A549 (cell line): ENCODE measurements around the gene NPBWR2. TPM values are rescaled to one million over a fixed set of nuclear protein-coding genes. Genes with fewer than 3 reads are reported as not detected.
A peak's percentile ranks its signal among the peaks of the same experiment; 100 is the strongest.
"Not testable (repeated sequence)": the region's sequence is repeated elsewhere in the genome, so short reads cannot be mapped to it uniquely, and the experiment has no call there.

Experiments
- ATAC-seq, 2 experiments: fragments of 200-7000 bp in 1 of 2; fragments of >200 bp in 1 of 2; cut with Nextera tagmentation in 1 of 2; cut with Tn5 transposase in 1 of 2; 3 replicates each; pipeline versions ENCODE4 v1.8.0 to v1.9.1; 2018 to 2020; ENCODE audit warnings: mild to moderate bottlenecking in 1 of 2, moderate library complexity in 1 of 2
- CTCF ChIA-PET: fragments of 300-600 bp; sonication (Branson Sonifier 250); formaldehyde crosslinking; extraction: SDS; loops from one replicate; lab custom pipeline; 2021; ENCODE audit warnings: antibody characterized with exemption, inconsistent platforms; lab: Yijun Ruan, JAX
- POLR2A ChIA-PET: fragments of 350-600 bp; formaldehyde crosslinking; extraction: SDS; loops from one replicate; lab custom pipeline; 2021; ENCODE audit warnings: antibody characterized with exemption, inconsistent platforms; lab: Yijun Ruan, JAX
- DNase-seq, 2 experiments: peaks; one replicate each; pipeline versions ENCODE4 v3.0.0 to v3.0.0-alpha.2; 2011 to 2016; ENCODE audit warnings: low read depth in 1 of 2, low spot score in 1 of 2
- FAIRE-seq: peaks from 2 replicates; lab custom pipeline; 2011; peaks lifted over from hg19 to GRCh38; lab: Jason Lieb, UNC
- H3K27ac ChIP-seq, 2 experiments: fragments of >200 bp; sonication (Bioruptor Twin); formaldehyde crosslinking; 3 replicates each; pipeline ENCODE4 v1.5.1; 2016 to 2017
- H3K4me1 ChIP-seq: fragments of >200 bp; sonication (Bioruptor Twin); formaldehyde crosslinking; 3 replicates; pipeline ENCODE4 v1.6.1; 2016
- H3K4me2 ChIP-seq: fragments of >200 bp; sonication (Bioruptor Twin); formaldehyde crosslinking; 3 replicates; pipeline ENCODE4 v1.6.1; 2016
- H3K4me3 ChIP-seq: fragments of >200 bp; sonication (Bioruptor Twin); formaldehyde crosslinking; 3 replicates; pipeline ENCODE4 v1.5.1; 2016
- H3K9me3 ChIP-seq: fragments of >200 bp; sonication (Bioruptor Twin); formaldehyde crosslinking; 3 replicates; pipeline ENCODE4 v1.6.1; 2016
- BHLHE40 ChIP-seq: IDR thresholded peaks from 2 replicates; pipeline ENCODE4 v1.6.1; 2012; ENCODE audit warnings: low read depth, low read length, inconsistent platforms
- CBX2 ChIP-seq: fragments of 200-600 bp; sonication (generic); IDR thresholded peaks from 2 replicates; pipeline ENCODE4 v1.6.1; 2016; ENCODE audit warnings: low read depth, mild to moderate bottlenecking, borderline replicate concordance
- CBX8 ChIP-seq: fragments of 200-600 bp; sonication (generic); IDR thresholded peaks from 2 replicates; pipeline ENCODE4 v1.6.1; 2016
- EHMT2 ChIP-seq: fragments of 200-600 bp; sonication (generic); IDR thresholded peaks from 2 replicates; pipeline ENCODE4 v1.6.1; 2016; ENCODE audit warnings: antibody characterized with exemption, low read depth, mild to moderate bottlenecking, moderate library complexity
- EP300 ChIP-seq, 2 experiments: fragments of >200 bp; sonication (Bioruptor Twin); formaldehyde crosslinking; IDR thresholded peaks; 2 replicates in 1 of 2; 3 replicates in 1 of 2; pipeline ENCODE4 v1.6.1; 2016 to 2017
- FOXS1 ChIP-seq: fragments of 250-450 bp; sonication (Bioruptor Pico); IDR thresholded peaks from 2 replicates; pipeline ENCODE4 v1.5.0; 2020; ENCODE audit warnings: mild to moderate bottlenecking, moderate library complexity
- HMGXB4 ChIP-seq: fragments of 250-450 bp; sonication (Bioruptor Pico); IDR thresholded peaks from 2 replicates; pipeline ENCODE4 v1.5.0; 2021; ENCODE audit warnings: mild to moderate bottlenecking, moderate library complexity, borderline replicate concordance
- HOXB5 ChIP-seq: fragments of 250-450 bp; sonication (Bioruptor Pico); IDR thresholded peaks from 2 replicates; pipeline ENCODE4 v1.5.0; 2020; ENCODE audit warnings: mild to moderate bottlenecking, moderate library complexity
- JUNB ChIP-seq: fragments of >200 bp; sonication (Bioruptor Twin); formaldehyde crosslinking; IDR thresholded peaks from 2 replicates; pipeline ENCODE4 v1.6.1; 2016
- KDM1A ChIP-seq: fragments of 200-600 bp; sonication (generic); IDR thresholded peaks from 2 replicates; pipeline ENCODE4 v1.6.1; 2016; ENCODE audit warnings: low read depth, mild to moderate bottlenecking
- NPAS2 ChIP-seq: fragments of 250-450 bp; sonication (Bioruptor Pico); IDR thresholded peaks from 2 replicates; pipeline ENCODE4 v1.8.0; 2022; ENCODE audit warnings: mild to moderate bottlenecking, moderate library complexity, borderline replicate concordance
- PHF8 ChIP-seq: fragments of 200-600 bp; sonication (generic); IDR thresholded peaks from 2 replicates; pipeline ENCODE4 v1.6.1; 2016; ENCODE audit warnings: low read depth, mild to moderate bottlenecking, antibody characterized with exemption, moderate library complexity, borderline replicate concordance
- POLR2A ChIP-seq: IDR thresholded peaks from 2 replicates; pipeline ENCODE4 v1.6.1; 2012; ENCODE audit warnings: mild to moderate bottlenecking, low read length
- POLR2AphosphoS2 ChIP-seq: conservative IDR thresholded peaks from 2 replicates; pipeline ENCODE4 v1.6.1; 2012; ENCODE audit warnings: low read length, improper control_type of control experiment, inconsistent platforms
- RAD21 ChIP-seq, 2 experiments: fragments of >200 bp in 1 of 2; sonication (Bioruptor Twin) in 1 of 2; formaldehyde crosslinking in 1 of 2; IDR thresholded peaks in 1 of 2; conservative IDR thresholded peaks in 1 of 2; 2 replicates in 1 of 2; 3 replicates in 1 of 2; pipeline ENCODE4 v1.6.1; 2012 to 2018; ENCODE audit warnings: inconsistent platforms in 1 of 2
- RARB ChIP-seq: fragments of 250-450 bp; sonication (Bioruptor Pico); IDR thresholded peaks from 2 replicates; pipeline ENCODE4 v1.8.0; 2021; ENCODE audit warnings: mild to moderate bottlenecking, moderate library complexity
- TFCP2L1 ChIP-seq: fragments of 250-450 bp; sonication (Bioruptor Pico); IDR thresholded peaks from 2 replicates; pipeline ENCODE4 v1.5.0; 2021; ENCODE audit warnings: mild to moderate bottlenecking
- ZC3H11A ChIP-seq: fragments of 450-650 bp; IDR thresholded peaks from 2 replicates; pipeline ENCODE4 v1.6.1; 2014; ENCODE audit warnings: antibody characterized with exemption, mild to moderate bottlenecking
- ZFP36 ChIP-seq: fragments of 450-650 bp; IDR thresholded peaks from 2 replicates; pipeline ENCODE4 v1.6.1; 2014; ENCODE audit warnings: borderline replicate concordance; ENCODE audit not compliant: partially characterized antibody
- ZNF302 ChIP-seq: fragments of 250-450 bp; sonication (Bioruptor Pico); IDR thresholded peaks from 2 replicates; pipeline ENCODE4 v1.9.0; 2021; ENCODE audit warnings: inconsistent platforms, mild to moderate bottlenecking, moderate library complexity
- ZSCAN20 ChIP-seq: fragments of 250-450 bp; sonication (Bioruptor Pico); IDR thresholded peaks from 2 replicates; pipeline ENCODE4 v1.8.0; 2022; ENCODE audit warnings: mild to moderate bottlenecking, moderate library complexity
- WGBS: methylation state at CpG from one replicate; pipeline ENCODE4 v1.1.6; 2017; ENCODE audit errors: missing lambda C conversion rate; 5-methylcytosine and 5-hydroxymethylcytosine counted together
- polyA plus RNA-seq, 4 experiments: library from polyadenylated mRNA; depleted of rRNA in 3 of 4; stranded (reverse); fragments of >200 nt; fragmentation: RNase III in 1 of 4; extraction: RNeasy Plus Mini Kit Qiagen cat#74134 plus additional on column Dnase treatment in 1 of 4; gene quantifications; 2 replicates in 3 of 4; 3 replicates in 1 of 4; pipeline ENCODE4 v1.2.3, GENCODE V29; 2011 to 2017
- TF ChIP-seq, protein P1 (sequence below): IDR thresholded peaks from 2 replicates; pipeline ENCODE4 v1.6.1; 2012
- TF ChIP-seq, protein P2 (sequence below): fragments of >200 bp; sonication (Bioruptor Twin); formaldehyde crosslinking; IDR thresholded peaks from 2 replicates; pipeline ENCODE4 v1.6.1; 2016
- TF ChIP-seq, protein P3 (sequence below): fragments of 450-650 bp; IDR thresholded peaks from 2 replicates; pipeline ENCODE4 v1.6.1; 2014; ENCODE audit warnings: antibody characterized with exemption

Gene NPBWR2
- polyA plus RNA-seq, 2 of the 4 experiments (the other 2 are of a cell fraction), result not detected

- WGBS, result 49% methylated on average over 12 of the region's 12 CpGs
- ChIA-PET CTCF (interaction anchor here (0.8 to 5.8 kb wide), 25 partner anchors 12 to 1144 kb away, joined by 3 to 121 read pairs (median 9); partner anchors contain the start of genes LKAAEAR1, NPBWR2, OPRL1 and PRPF6), POLR2A (no interaction called here)
- FAIRE-seq (no peak), ATAC-seq (no peak), DNase-seq (no peak)
- Histone ChIP-seq H3K27ac (no peak overlapping the region), H3K4me2 (no peak overlapping the region), H3K9me3 (peaks cover 2% of the 10 kb centered on the region; the same call in 1 of the 3 replicates), H3K4me1 (no peaks in the 10 kb centered on the region), H3K4me3 (no peak overlapping the region)
- no peak for TF ChIP-seq FOXS1 (CRISPR knock-in tag)
- no peak for TF ChIP-seq ZNF302 (CRISPR knock-in tag)
- TF ChIP-seq ZFP36, result no peak
- TF ChIP-seq POLR2AphosphoS2, result no peak
Measured at GRCh38 chr20:64121586-64121985, 14.2 kb upstream of the NPBWR2 start.

GRCh38 chr20:64119681-64120341 lies 12.4 kb upstream of the NPBWR2 start:
- no peak overlapping the region for H3K27ac ChIP-seq
- WGBS, result 56% methylated on average over 10 of the region's 14 CpGs
- no peak for DNase-seq
- H3K9me3 ChIP-seq, result peaks cover 2% of the 10 kb centered on the region; the same call in 1 of the 3 replicates
- FAIRE-seq, result no peak
- ATAC-seq, result peak; percentile 16 to 39; a peak in 4 of 6 replicates
- H3K4me3 ChIP-seq, result no peak overlapping the region
- 0 out of 3 replicates have a peak overlapping the region, but pooled peaks have one; percentile 46 for H3K4me2 ChIP-seq
- CTCF ChIA-PET, result interaction anchor here (0.5 to 5.8 kb wide), 38 partner anchors 9 to 582 kb away, joined by 3 to 121 read pairs (median 6); partner anchors contain the start of genes LKAAEAR1, NPBWR2, OPRL1 and PRPF6
- POLR2A ChIA-PET, result no interaction called here
- TF ChIP-seq RAD21 (conservative IDR thresholded peaks at IDR 0.05 in 1 of 2, IDR thresholded peaks at IDR 0.05 in 1 of 2), result no peak
- no peak for TF ChIP-seq NPAS2 (CRISPR knock-in tag)
- TF ChIP-seq ZFP36, result peak; percentile 66
- no peak for TF ChIP-seq ZSCAN20 (CRISPR knock-in tag)
- 0 out of 2 replicates have a peak, but pooled peaks have one; percentile 61 for TF ChIP-seq KDM1A
- TF ChIP-seq, all 56 proteins: peak for 2
- no peaks in the 10 kb centered on the region for H3K4me1 ChIP-seq

GRCh38 chr20:64119301-64119680 lies 11.9 kb upstream of the NPBWR2 start:
- no peak for TF ChIP-seq POLR2A
- no peak for TF ChIP-seq CBX8
- TF ChIP-seq, protein P1, sequence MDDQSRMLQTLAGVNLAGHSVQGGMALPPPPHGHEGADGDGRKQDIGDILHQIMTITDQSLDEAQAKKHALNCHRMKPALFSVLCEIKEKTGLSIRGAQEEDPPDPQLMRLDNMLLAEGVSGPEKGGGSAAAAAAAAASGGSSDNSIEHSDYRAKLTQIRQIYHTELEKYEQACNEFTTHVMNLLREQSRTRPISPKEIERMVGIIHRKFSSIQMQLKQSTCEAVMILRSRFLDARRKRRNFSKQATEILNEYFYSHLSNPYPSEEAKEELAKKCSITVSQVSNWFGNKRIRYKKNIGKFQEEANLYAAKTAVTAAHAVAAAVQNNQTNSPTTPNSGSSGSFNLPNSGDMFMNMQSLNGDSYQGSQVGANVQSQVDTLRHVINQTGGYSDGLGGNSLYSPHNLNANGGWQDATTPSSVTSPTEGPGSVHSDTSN, result no peak
- TF ChIP-seq, protein P2, sequence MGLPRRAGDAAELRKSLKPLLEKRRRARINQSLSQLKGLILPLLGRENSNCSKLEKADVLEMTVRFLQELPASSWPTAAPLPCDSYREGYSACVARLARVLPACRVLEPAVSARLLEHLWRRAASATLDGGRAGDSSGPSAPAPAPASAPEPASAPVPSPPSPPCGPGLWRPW, result no peak
- TF ChIP-seq RARB (CRISPR knock-in tag), result no peak
- TF ChIP-seq EHMT2, result no peak
- no peak for TF ChIP-seq FOXS1 (CRISPR knock-in tag)
- TF ChIP-seq CBX2, result no peak
- TF ChIP-seq TFCP2L1 (CRISPR knock-in tag), result no peak
- TF ChIP-seq ZC3H11A, result no peak
- no peak for TF ChIP-seq PHF8
- TF ChIP-seq, protein P3, sequence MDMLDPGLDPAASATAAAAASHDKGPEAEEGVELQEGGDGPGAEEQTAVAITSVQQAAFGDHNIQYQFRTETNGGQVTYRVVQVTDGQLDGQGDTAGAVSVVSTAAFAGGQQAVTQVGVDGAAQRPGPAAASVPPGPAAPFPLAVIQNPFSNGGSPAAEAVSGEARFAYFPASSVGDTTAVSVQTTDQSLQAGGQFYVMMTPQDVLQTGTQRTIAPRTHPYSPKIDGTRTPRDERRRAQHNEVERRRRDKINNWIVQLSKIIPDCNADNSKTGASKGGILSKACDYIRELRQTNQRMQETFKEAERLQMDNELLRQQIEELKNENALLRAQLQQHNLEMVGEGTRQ, result no peak
- no peak for TF ChIP-seq KDM1A
- no peak for TF ChIP-seq ZSCAN20 (CRISPR knock-in tag)
- TF ChIP-seq HOXB5 (CRISPR knock-in tag), result no peak
- TF ChIP-seq EP300 (IDR thresholded peaks at IDR 0.05), result no peak
- no peak for TF ChIP-seq BHLHE40
- no peak for TF ChIP-seq HMGXB4 (CRISPR knock-in tag)
- no peak for TF ChIP-seq RAD21 (conservative IDR thresholded peaks at IDR 0.05 in 1 of 2, IDR thresholded peaks at IDR 0.05 in 1 of 2)
- TF ChIP-seq JUNB, result no peak
- ChIA-PET POLR2A (no interaction called here), CTCF (interaction anchor here (0.8 to 5.8 kb wide), 20 partner anchors 10 to 581 kb away, joined by 3 to 121 read pairs (median 8); partner anchors contain the start of genes LKAAEAR1, NPBWR2, OPRL1 and PTK6)
- H3K4me1 ChIP-seq, result no peaks in the 10 kb centered on the region
- peaks cover 2% of the 10 kb centered on the region; the same call in 1 of the 3 replicates for H3K9me3 ChIP-seq
- H3K4me3 ChIP-seq, result no peak overlapping the region
- 74% methylated on average over 8 of the region's 8 CpGs for WGBS
- ATAC-seq (peak; percentile 21 to 43; a peak in 3 of 6 replicates), FAIRE-seq (no peak), DNase-seq (peak in 1 of 2 experiments; percentile 48)
- H3K27ac ChIP-seq, result no peak overlapping the region
- no peak overlapping the region for H3K4me2 ChIP-seq

GRCh38 chr20:64117432-64117777 lies 10.0 kb upstream of the NPBWR2 start:
- H3K27ac ChIP-seq, H3K9me3 ChIP-seq, H3K4me2 ChIP-seq, POLR2A ChIA-PET, H3K4me1 ChIP-seq, FAIRE-seq, DNase-seq, H3K4me3 ChIP-seq, ATAC-seq: not testable (repeated sequence)
- CTCF ChIA-PET, result interaction anchor here (0.6 to 7.6 kb wide), 4 partner anchors 16 to 78 kb away, joined by 3 to 58 read pairs (median 11); partner anchors contain the start of gene LKAAEAR1
- no CpG with 5 or more reads among the region's 6 CpGs for WGBS
